Colonic mucosa (tissue), 4 donors: ENCODE results near the gene TMTC4. TPM values are rescaled to one million over a fixed set of nuclear protein-coding genes. Genes with fewer than 3 reads are reported as not detected.

Experiments
- DNase-seq: peaks from one replicate; pipeline ENCODE4 v3.0.0-alpha.2; 2020
- H3K27ac ChIP-seq: fragments of 200-600 bp; one replicate; pipeline ENCODE4 v1.8.0; 2021
- H3K27me3 ChIP-seq: fragments of 200-600 bp; one replicate; pipeline ENCODE4 v1.8.0; 2021
- H3K36me3 ChIP-seq: fragments of 200-600 bp; one replicate; pipeline ENCODE4 v1.8.0; 2021
- H3K4me1 ChIP-seq: fragments of 200-600 bp; one replicate; pipeline ENCODE4 v1.8.0; 2021; ENCODE audit warnings: mild to moderate bottlenecking
- H3K4me3 ChIP-seq: fragments of 200-600 bp; one replicate; pipeline ENCODE4 v1.8.0; 2021
- H3K9ac ChIP-seq, 2 donors: one replicate each; pipeline ENCODE4 v1.7.0; 2013; ENCODE audit warnings: control low read depth in 2 of 2, low read depth in 2 of 2, low read length in 2 of 2
- H3K9me3 ChIP-seq: fragments of 200-600 bp; one replicate; pipeline ENCODE4 v1.8.0; 2021
- CTCF ChIP-seq: fragments of 200-600 bp; IDR thresholded peaks from one replicate; pipeline ENCODE4 v1.8.0; 2022; ENCODE audit warnings: antibody characterized with exemption, mild to moderate bottlenecking
- intact Hi-C: fragments of 100-400 bp; cut with DNase I; formaldehyde crosslinking; loops from one replicate; pipeline ENCODE4 v1.14.1; 2022
- total RNA-seq, 2 donors: library from RNA; stranded (reverse); fragmentation: NEBNext Ultra II Directional in 1 of 2; extraction: Animal tissue kit (Norgen Biotek cat#: 25700) in 1 of 2; gene quantifications; one replicate each; pipeline ENCODE4 v1.2.1, GENCODE V29; 2021
- donor health status: healthy.
- donor health status: DM: no; HTN: no; CAD: no.
- donor health status: DM: no; HTN: no; CAD: no.

TMTC4 gene
- total RNA-seq, 2 donors from 2014 or later, result 18.2 to 21.4 TPM

- TF ChIP-seq CTCF, result no peak
- H3K27me3 ChIP-seq, result no peaks in the 10 kb centered on the region
- intact Hi-C loops, result no loop called here
- no peaks in the 10 kb centered on the region for H3K4me1 ChIP-seq
- no peaks in the 10 kb centered on the region for H3K9me3 ChIP-seq
- no peaks in the 10 kb centered on the region for H3K36me3 ChIP-seq
- H3K4me3 ChIP-seq, result no peak overlapping the region
- DNase-seq, result no peak
- H3K9ac ChIP-seq, result no peak overlapping the region
- H3K27ac ChIP-seq, result no peak overlapping the region
These were observed 16.2 kb downstream of the TMTC4 start for GRCh38 chr13:100658363-100658762.

- no peak for DNase-seq
- Histone ChIP-seq H3K27ac (no peak overlapping the region), H3K27me3 (no peaks in the 10 kb centered on the region), H3K9ac (no peak overlapping the region), H3K36me3 (no peaks in the 10 kb centered on the region), H3K9me3 (no peaks in the 10 kb centered on the region), H3K4me1 (no peaks in the 10 kb centered on the region), H3K4me3 (no peak overlapping the region)
- TF ChIP-seq CTCF, result no peak
- intact Hi-C loops, result no loop called here
These were observed 16.7 kb downstream of the TMTC4 start for GRCh38 chr13:100657881-100658315.

GRCh38 chr13:100652510-100652909 is 22.1 kb downstream of the TMTC4 start:
- Histone ChIP-seq H3K27ac (no peak overlapping the region), H3K4me1 (no peaks in the 10 kb centered on the region), H3K9me3 (no peaks in the 10 kb centered on the region), H3K36me3 (no peaks in the 10 kb centered on the region), H3K9ac (no peak overlapping the region), H3K27me3 (no peaks in the 10 kb centered on the region), H3K4me3 (no peak overlapping the region)
- TF ChIP-seq CTCF, result no peak
- DNase-seq, result no peak
- intact Hi-C loops, result no loop called here

- intact Hi-C loops, result no loop called here
- Histone ChIP-seq H3K4me1 (no peaks in the 10 kb centered on the region), H3K36me3 (no peaks in the 10 kb centered on the region), H3K4me3 (no peak overlapping the region), H3K27ac (no peak overlapping the region), H3K9ac (no peak overlapping the region), H3K27me3 (no peaks in the 10 kb centered on the region), H3K9me3 (no peaks in the 10 kb centered on the region)
- no peak for DNase-seq
- TF ChIP-seq CTCF, result no peak
These were observed 24.3 kb downstream of the TMTC4 start for GRCh38 chr13:100650326-100650725.

- Histone ChIP-seq H3K4me3 (no peak overlapping the region), H3K27ac (no peak overlapping the region), H3K27me3 (no peaks in the 10 kb centered on the region), H3K9ac (no peak overlapping the region), H3K9me3 (no peaks in the 10 kb centered on the region), H3K36me3 (no peaks in the 10 kb centered on the region), H3K4me1 (no peaks in the 10 kb centered on the region)
- intact Hi-C loops, result no loop called here
- DNase-seq, result no peak
- no peak for TF ChIP-seq CTCF
These were observed 26.2 kb downstream of the TMTC4 start for GRCh38 chr13:100648354-100648753.

GRCh38 chr13:100646871-100647270 is 27.7 kb downstream of the TMTC4 start:
- H3K27ac ChIP-seq, result no peak overlapping the region
- no peaks in the 10 kb centered on the region for H3K9me3 ChIP-seq

More at GRCh38 chr13:100646871-100647270, 27.7 kb downstream of the TMTC4 start:
- intact Hi-C loops, result no loop called here
- no peak overlapping the region for H3K9ac ChIP-seq
- H3K27me3 ChIP-seq, result no peaks in the 10 kb centered on the region
- TF ChIP-seq CTCF, result no peak
- no peaks in the 10 kb centered on the region for H3K4me1 ChIP-seq
- no peaks in the 10 kb centered on the region for H3K36me3 ChIP-seq
- H3K4me3 ChIP-seq, result no peak overlapping the region
- DNase-seq, result no peak
